GM06990 (cell line): Measurements from ENCODE around the gene ZNF418.
"Not testable (repeated sequence)": the region's sequence is repeated elsewhere in the genome, so short reads cannot be mapped to it uniquely, and the experiment has no call there.

Experiments used
- DNase-seq: peaks from one replicate; pipeline ENCODE4 v3.0.0-alpha.2; 2011; ENCODE audit not compliant: insufficient read length; ENCODE audit errors: extremely low read depth
- H3K27me3 ChIP-seq: replicated peaks from 2 replicates; pipeline ENCODE4 v1.6.0; 2011; ENCODE audit warnings: low read length; ENCODE audit not compliant: control insufficient read depth, insufficient read depth
- H3K36me3 ChIP-seq: 2 replicates; pipeline ENCODE4 v1.5.1; 2011; ENCODE audit warnings: low read length; ENCODE audit not compliant: control insufficient read depth, insufficient read depth
- H3K4me3 ChIP-seq: replicated peaks from 2 replicates; pipeline ENCODE4 v1.5.1; 2011; ENCODE audit warnings: low read depth, mild to moderate bottlenecking, control low read depth, low read length
- TF ChIP-seq, protein P1 (sequence below): IDR thresholded peaks from 2 replicates; pipeline ENCODE4 v1.5.1; 2011; ENCODE audit warnings: low read length, control low read depth, mild to moderate bottlenecking, inconsistent platforms; ENCODE audit not compliant: insufficient read depth, poor library complexity, severe bottlenecking

The ZNF418 gene

GRCh38 chr19:57888107-57888559, 47.1 kb downstream of the ZNF418 start:
- peak overlapping the region; percentile 76 for H3K4me3 ChIP-seq
- DNase-seq, result no peak
- H3K27me3 ChIP-seq, result no peaks in the 10 kb centered on the region
- no peaks in the 10 kb centered on the region; the same call in 1 of the 2 replicates for H3K36me3 ChIP-seq
- TF ChIP-seq, protein P1, sequence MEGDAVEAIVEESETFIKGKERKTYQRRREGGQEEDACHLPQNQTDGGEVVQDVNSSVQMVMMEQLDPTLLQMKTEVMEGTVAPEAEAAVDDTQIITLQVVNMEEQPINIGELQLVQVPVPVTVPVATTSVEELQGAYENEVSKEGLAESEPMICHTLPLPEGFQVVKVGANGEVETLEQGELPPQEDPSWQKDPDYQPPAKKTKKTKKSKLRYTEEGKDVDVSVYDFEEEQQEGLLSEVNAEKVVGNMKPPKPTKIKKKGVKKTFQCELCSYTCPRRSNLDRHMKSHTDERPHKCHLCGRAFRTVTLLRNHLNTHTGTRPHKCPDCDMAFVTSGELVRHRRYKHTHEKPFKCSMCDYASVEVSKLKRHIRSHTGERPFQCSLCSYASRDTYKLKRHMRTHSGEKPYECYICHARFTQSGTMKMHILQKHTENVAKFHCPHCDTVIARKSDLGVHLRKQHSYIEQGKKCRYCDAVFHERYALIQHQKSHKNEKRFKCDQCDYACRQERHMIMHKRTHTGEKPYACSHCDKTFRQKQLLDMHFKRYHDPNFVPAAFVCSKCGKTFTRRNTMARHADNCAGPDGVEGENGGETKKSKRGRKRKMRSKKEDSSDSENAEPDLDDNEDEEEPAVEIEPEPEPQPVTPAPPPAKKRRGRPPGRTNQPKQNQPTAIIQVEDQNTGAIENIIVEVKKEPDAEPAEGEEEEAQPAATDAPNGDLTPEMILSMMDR, result no peak

GRCh38 chr19:57887195-57887941, 47.8 kb downstream of the ZNF418 start:
- no peaks in the 10 kb centered on the region; the same call in 1 of the 2 replicates for H3K36me3 ChIP-seq
- TF ChIP-seq, protein P1, result no peak
- no peaks in the 10 kb centered on the region for H3K27me3 ChIP-seq
- no peak overlapping the region for H3K4me3 ChIP-seq
- no peak for DNase-seq

GRCh38 chr19:57886046-57886445, 49.2 kb downstream of the ZNF418 start:
- no peak for DNase-seq
- TF ChIP-seq, protein P1, result no peak
- Histone ChIP-seq H3K27me3 (no peaks in the 10 kb centered on the region), H3K36me3 (no peaks in the 10 kb centered on the region; the same call in 1 of the 2 replicates), H3K4me3 (no peak overlapping the region)

- H3K36me3 ChIP-seq, H3K4me3 ChIP-seq, H3K27me3 ChIP-seq, DNase-seq: not testable (repeated sequence)
These were observed 61.1 kb downstream of the ZNF418 start for GRCh38 chr19:57873883-57874799.

DNA sequence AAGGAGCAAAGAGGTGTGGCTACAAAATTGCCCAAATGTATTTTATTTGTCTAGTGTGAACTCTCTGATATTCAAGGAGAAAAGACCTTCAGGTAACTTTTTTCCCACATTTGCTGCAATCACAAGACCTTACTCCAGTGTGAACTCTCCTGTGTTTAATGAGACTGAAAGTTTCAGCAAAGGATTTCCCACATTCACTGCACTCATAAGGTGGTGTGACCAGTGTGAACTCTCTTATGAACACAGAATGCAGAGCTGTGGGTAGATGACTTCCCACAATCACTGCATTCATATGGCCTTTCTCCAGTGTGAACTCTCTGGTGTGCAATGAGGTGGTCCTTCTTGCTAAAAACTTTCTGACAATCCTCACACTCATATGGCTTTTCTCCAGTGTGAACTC, 62.8 kb downstream of the ZNF418 start:
- no peak for DNase-seq
- no peaks in the 10 kb centered on the region for H3K27me3 ChIP-seq
- peaks cover 4% of the 10 kb centered on the region for H3K36me3 ChIP-seq
- TF ChIP-seq, protein P1, result no peak
- no peak overlapping the region for H3K4me3 ChIP-seq
